ENCODE data around the gene RTTN.

RTTN gene

GRCh38 chr18:69953191-69953590, 252.3 kb downstream of the RTTN start:
- Histone ChIP-seq H3K9ac (ENCODE audit: low read length) (no peak overlapping the region), H4K91ac (ENCODE audit: low read length) (no peak overlapping the region), H3K4me3 (ENCODE audit: insufficient read depth in 1 of 2, low read depth in 1 of 2, low read length in 2 of 2) (no peak overlapping the region), H3K27ac (ENCODE audit: low read length, poor library complexity, severe bottlenecking) (no peak overlapping the region), H3K18ac (ENCODE audit: low read depth in 1 of 2, low read length in 2 of 2) (no peak overlapping the region), H2AK5ac (ENCODE audit: low read length, severe bottlenecking) (no peak overlapping the region), H3K4me1 (ENCODE audit: control insufficient read depth, insufficient read depth, low read depth, low read length) (peaks cover 7% of the 10 kb centered on the region), H2AFZ (ENCODE audit: low read depth, low read length) (no peak overlapping the region), H3K27me3 (ENCODE audit: control insufficient read depth in 1 of 2, insufficient read depth in 1 of 2, low read length in 2 of 2) (no peaks in the 10 kb centered on the region), H3K79me1 (replicated peaks; ENCODE audit: low read length, poor library complexity, severe bottlenecking) (no peaks in the 10 kb centered on the region), H2BK5ac (ENCODE audit: low read depth, low read length, poor library complexity, severe bottlenecking) (no peak overlapping the region), H3K14ac (ENCODE audit: low read length in 2 of 2) (no peak overlapping the region), H3K4me2 (ENCODE audit: low read length, poor library complexity, severe bottlenecking) (no peak overlapping the region), H2BK12ac (ENCODE audit: low read length in 2 of 2) (no peak overlapping the region), H4K8ac (ENCODE audit: low read length) (no peak overlapping the region), H2BK120ac (ENCODE audit: low read depth, low read length) (no peak overlapping the region), H3K23ac (ENCODE audit: low read length in 2 of 2) (no peak overlapping the region), H2BK15ac (ENCODE audit: low read depth, poor library complexity, severe bottlenecking) (no peak overlapping the region), H3K9me3 (ENCODE audit: control insufficient read depth, low read length) (no peaks in the 10 kb centered on the region), H3K4ac (ENCODE audit: low read depth in 1 of 2, low read length in 2 of 2) (no peak overlapping the region), H3K36me3 (ENCODE audit: control insufficient read depth in 1 of 2, insufficient read depth in 2 of 2, low read depth in 1 of 2, low read length in 2 of 2) (no peaks in the 10 kb centered on the region)
- no peak for DNase-seq
- no CpG with 5 or more reads among the region's 2 CpGs for WGBS

All from mesenchymal stem cell (in vitro differentiated cells and primary cell).